GM18873 (cell line): ENCODE measurements around the gene CRIP3.

Experiments used
- ATAC-seq: cut with Tn5 transposase; IDR thresholded peaks from one replicate; pipeline ENCODE4 v1.9.1; 2021; ENCODE audit warnings: mild to moderate bottlenecking, moderate library complexity, moderate number of reproducible peaks; ENCODE audit not compliant: unreplicated experiment, low FRiP score

CRIP3 gene

DNA sequence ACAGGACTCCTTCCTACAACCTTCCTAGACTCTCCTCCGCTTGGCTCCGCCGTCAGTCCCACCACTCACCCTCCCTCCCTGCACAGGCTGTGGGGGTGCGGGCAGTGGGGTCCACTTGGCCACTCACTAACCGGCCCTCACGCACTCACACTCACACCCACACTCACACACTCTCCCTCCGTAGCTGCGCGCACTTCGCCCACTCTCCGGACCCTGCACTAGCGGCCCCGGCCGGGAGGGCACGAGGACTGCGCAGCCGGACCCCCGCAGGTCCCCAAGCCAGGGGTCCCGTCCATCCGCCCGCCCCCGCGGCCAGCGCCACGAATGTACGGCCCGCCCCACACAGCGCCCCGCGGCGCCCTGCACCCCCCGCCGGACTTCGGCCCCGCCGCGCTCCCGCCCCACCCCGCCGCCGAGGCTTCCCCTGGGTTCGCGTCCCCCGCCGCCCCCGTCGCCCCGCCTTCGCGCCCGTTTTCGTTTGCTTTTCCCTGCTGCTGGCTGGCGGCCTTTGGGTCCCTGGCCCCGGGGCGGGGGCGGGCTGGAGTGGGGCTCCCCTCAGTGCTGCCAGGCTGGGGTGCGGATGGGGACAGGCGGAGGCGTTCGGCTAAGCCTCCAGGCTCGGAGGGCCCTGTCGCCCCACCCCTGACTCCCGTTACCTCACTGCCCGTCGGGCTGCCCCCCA is 33.6 kb downstream of the CRIP3 start:
- ATAC-seq, result no peak

DNA sequence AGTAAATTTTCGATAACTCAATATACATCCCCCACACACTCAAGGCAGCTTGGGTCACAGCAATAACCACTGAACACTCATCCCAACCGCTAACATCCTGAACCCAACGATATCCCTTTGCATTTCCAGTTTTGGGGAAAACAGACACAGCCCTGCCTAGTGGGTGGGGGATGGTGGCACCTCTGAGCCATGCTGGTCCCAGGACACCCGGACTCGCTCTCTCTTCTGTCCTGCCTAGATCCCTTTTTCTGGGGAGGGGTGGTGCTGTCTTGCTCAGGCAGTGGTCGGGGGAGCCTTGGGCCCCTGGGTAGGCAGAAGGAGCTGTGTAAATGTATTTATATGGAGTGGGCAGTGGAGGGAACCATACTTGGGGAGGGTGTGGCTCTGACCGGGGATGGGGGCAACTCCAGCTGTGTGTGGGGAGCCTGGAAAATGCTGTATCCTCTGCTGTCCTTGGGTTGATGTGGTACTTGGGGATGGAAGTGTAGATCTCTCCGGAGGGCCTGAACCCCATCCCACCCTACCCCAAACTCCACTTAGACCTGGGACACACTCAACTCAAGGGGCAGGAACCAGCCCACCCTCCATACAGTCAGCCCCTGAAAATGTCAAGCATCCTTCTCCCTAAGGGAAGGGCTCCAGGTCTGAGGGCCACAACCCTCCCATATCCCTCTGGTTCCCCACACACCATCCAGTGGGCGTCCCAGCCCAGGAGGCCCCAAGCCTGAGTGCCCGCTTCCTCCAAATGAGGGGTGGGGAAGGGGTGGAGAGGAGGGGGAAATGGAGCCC is 34.3 kb downstream of the CRIP3 start:
- ATAC-seq, result no peak

- no peak for ATAC-seq
Measured at GRCh38 chr6:43273707-43274106, 34.9 kb downstream of the CRIP3 start.

- ATAC-seq, result no peak
Measured at GRCh38 chr6:43271944-43272343, 36.7 kb downstream of the CRIP3 start.

- ATAC-seq, result no peak
Measured at GRCh38 chr6:43271103-43271815, 37.4 kb downstream of the CRIP3 start.

GRCh38 chr6:43269273-43270007 is 39.2 kb downstream of the CRIP3 start:
- no peak for ATAC-seq

DNA sequence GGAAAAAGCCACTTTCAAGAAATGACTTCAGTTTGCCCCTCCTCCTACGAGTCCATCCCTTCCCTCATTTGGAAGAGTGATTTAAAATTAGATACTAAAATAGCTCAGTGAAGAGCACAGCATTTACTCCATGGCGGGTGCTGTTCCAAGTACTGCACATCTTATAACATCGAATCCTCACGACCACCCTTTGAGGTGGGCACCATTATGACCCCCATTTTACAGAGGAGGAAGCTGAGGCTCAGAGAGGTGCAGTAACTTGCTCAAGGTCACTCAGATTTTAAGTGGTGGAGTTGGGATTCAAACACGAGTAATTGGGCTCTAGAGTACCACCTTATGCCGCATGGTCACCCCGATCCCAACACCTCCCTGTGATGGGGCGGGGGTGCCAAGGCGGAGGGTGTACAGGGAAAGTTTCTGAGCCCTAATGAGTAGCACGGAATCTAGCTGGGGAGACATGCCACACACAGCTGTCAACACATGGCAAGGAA is 39.8 kb downstream of the CRIP3 start:
- ATAC-seq, result no peak

- ATAC-seq, result no peak
Measured at GRCh38 chr6:43268355-43268700, 40.3 kb downstream of the CRIP3 start.

DNA sequence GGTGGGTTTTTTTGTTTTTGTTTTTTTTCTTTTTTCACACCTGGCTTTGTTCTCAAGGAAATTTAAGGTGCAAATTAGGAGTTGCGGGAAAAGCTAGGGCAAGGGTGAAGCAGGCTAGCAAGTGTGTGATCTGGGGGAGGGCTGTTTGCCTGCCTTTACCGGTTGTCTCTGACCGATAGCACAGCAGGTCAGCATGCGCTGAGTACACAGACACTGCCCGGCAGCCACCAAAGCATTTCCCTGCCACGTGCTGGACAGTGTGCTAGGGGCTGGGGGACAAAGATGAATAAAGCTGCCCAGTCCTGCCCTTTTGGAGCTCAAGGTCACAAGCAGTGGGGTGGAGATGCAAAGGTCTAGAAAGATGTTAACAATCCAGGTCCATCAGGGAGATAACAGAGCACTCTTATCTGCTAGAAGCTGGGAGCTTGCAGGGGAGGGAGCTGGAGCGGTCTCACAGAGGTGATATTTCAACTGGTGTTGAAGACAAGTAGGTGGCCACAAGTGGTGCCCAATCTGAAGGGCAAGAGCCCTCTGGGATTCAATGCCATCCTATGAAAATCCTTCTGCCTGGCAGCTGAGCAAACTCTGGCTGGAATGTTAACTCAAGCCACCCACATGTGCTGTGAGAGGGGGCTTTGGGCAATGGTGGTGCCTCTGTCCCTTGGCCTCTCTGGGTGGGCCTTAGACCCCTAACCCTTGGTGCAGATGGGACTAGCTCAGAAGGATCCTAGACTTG is 40.8 kb downstream of the CRIP3 start:
- ATAC-seq, result no peak

GRCh38 chr6:43265564-43265963 is 43.1 kb downstream of the CRIP3 start:
- no peak for ATAC-seq

GRCh38 chr6:43264599-43265145 is 44.0 kb downstream of the CRIP3 start:
- no peak for ATAC-seq

DNA sequence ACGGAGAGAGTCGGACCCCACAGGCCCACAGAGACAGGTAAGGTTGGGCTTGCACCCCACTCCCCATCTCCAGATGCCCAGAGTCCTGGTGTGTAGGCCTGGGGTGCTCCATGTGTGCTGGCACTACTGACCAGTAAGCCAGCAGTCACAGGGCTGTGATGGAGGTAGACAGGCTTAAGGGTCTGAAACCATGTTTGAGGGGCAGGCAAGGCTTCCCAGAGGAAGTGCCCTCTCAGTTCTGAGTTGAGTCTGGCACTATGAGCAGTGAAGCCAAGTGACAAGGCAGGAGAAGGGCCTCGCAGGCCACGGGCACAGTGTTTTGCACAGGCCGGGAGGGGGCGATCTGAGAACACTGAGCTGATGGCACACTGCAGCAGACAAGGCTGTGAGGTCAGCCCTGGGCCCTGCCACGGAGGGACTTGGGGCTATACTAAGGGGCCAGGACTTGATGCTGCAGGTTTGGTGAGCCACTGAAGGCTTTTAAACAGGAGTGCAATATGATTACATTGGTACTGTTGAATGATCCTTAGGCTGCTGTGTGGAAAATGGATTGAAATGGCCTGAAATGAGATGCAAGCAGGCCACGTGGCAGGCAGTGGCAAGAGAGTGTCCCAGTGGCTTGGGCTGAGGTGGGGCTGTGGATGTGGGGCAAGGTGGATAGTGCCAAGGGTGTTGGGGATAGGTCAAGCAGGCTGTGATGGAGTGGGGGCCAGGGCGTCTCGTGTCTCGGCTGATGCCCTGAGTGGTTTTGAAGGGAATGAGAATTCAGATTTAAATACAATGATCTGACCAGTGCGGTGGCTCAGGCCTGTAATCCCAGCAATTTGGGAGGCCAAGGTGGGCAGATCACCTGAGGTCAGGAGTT is 45.1 kb downstream of the CRIP3 start:
- no peak for ATAC-seq

- no peak for ATAC-seq
Measured at GRCh38 chr6:43262780-43263313, 45.8 kb downstream of the CRIP3 start.

- ATAC-seq, result no peak
Measured at GRCh38 chr6:43262000-43262779, 46.4 kb downstream of the CRIP3 start.

GRCh38 chr6:43261198-43261597 is 47.4 kb downstream of the CRIP3 start:
- no peak for ATAC-seq

DNA sequence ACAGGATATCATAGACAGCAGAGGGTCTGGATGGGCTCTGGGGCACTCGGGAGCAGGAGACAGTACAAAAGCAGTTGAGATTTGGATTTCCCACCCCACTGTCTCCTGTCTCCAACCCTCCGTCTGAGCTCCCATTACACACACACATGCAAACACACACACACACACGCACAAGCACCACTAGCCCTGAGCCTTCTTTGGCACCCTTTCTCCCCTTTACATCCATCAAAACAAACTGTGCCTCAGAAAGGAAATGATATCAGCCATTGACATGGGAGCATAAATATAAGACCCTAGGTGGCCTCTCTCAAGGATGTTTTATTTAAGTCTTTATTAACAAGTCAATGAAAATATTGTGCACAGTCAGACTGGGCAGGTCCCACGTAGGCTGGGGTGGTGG is 47.8 kb downstream of the CRIP3 start:
- no peak for ATAC-seq

GRCh38 chr6:43258807-43259686 is 49.6 kb downstream of the CRIP3 start:
- no peak for ATAC-seq
